PC-3 (cell line): ENCODE measurements around the gene APH1B. TPM values are rescaled to one million over a fixed set of nuclear protein-coding genes. Genes with fewer than 3 reads are reported as not detected.

Experiments
- ATAC-seq: fragments of 200-7000 bp; cut with Tn5 transposase; 2 replicates; pipeline ENCODE4 v1.9.1; 2020; ENCODE audit warnings: mild to moderate bottlenecking, moderate library complexity
- BruUV-seq: library from RNA; stranded (reverse); fragments of 400-500 nt; replicated peaks from 2 replicates; lab custom pipeline; 2021; lab: Mats Ljungman, UMichigan
- CTCF ChIA-PET: fragments of 300-600 bp; sonication (Branson Sonifier 250); formaldehyde crosslinking; loops from one replicate; lab custom pipeline; 2022; ENCODE audit warnings: antibody characterized with exemption; lab: Charles Lee
- POLR2A ChIA-PET: fragments of 300-600 bp; sonication (Branson Sonifier 250); formaldehyde crosslinking; loops from one replicate; lab custom pipeline; 2022; ENCODE audit warnings: antibody characterized with exemption; ENCODE audit not compliant: unreplicated experiment; lab: Charles Lee
- DNase-seq: peaks from one replicate; pipeline ENCODE4 v3.0.0-alpha.2; 2015
- H2AFZ ChIP-seq: fragments of 300-600 bp; sonication (generic); 2 replicates; pipeline ENCODE4 v1.6.0; 2016; ENCODE audit warnings: antibody characterized with exemption, low read length
- H3F3A ChIP-seq: fragments of 300-600 bp; sonication (generic); one replicate; pipeline ENCODE4 v1.6.0; 2017; ENCODE audit warnings: antibody characterized with exemption, low read length, control low read depth, mild to moderate bottlenecking; ENCODE audit not compliant: unreplicated experiment
- H3K27ac ChIP-seq: fragments of 300-600 bp; sonication (generic); 2 replicates; pipeline ENCODE4 v1.5.1; 2016; ENCODE audit warnings: mild to moderate bottlenecking, low read length
- H3K27me3 ChIP-seq: fragments of 300-600 bp; sonication (generic); 2 replicates; pipeline ENCODE4 v1.6.1; 2016; ENCODE audit warnings: low read length, mixed read lengths
- H3K36me3 ChIP-seq: fragments of 300-600 bp; sonication (generic); 2 replicates; pipeline ENCODE4 v1.6.1; 2016; ENCODE audit warnings: low read depth, mixed run types, low read length, mixed read lengths
- H3K4me1 ChIP-seq: fragments of 300-600 bp; sonication (generic); 2 replicates; pipeline ENCODE4 v1.5.1; 2016; ENCODE audit warnings: low read length; ENCODE audit not compliant: insufficient read depth
- H3K4me2 ChIP-seq: fragments of 300-600 bp; sonication (generic); 2 replicates; pipeline ENCODE4 v1.6.0; 2016; ENCODE audit warnings: low read length
- H3K4me3 ChIP-seq: fragments of 300-600 bp; sonication (generic); 2 replicates; pipeline ENCODE4 v1.5.1; 2016; ENCODE audit warnings: mild to moderate bottlenecking, low read length, mixed read lengths
- H3K79me2 ChIP-seq: fragments of 300-600 bp; sonication (generic); 2 replicates; pipeline ENCODE4 v1.6.1; 2017; ENCODE audit warnings: low read length, mixed read lengths
- H3K9ac ChIP-seq: fragments of 300-600 bp; sonication (generic); 2 replicates; pipeline ENCODE4 v1.6.0; 2016; ENCODE audit warnings: mild to moderate bottlenecking, low read length
- H3K9me2 ChIP-seq: fragments of 300-600 bp; sonication (generic); replicated peaks from 2 replicates; pipeline ENCODE4 v1.6.1; 2016; ENCODE audit warnings: mixed run types, low read length, mixed read lengths
- H3K9me3 ChIP-seq: fragments of 300-600 bp; sonication (generic); 2 replicates; pipeline ENCODE4 v1.6.1; 2016; ENCODE audit warnings: low read length, mixed read lengths
- H4K20me1 ChIP-seq: fragments of 300-600 bp; sonication (generic); 2 replicates; pipeline ENCODE4 v1.6.1; 2016; ENCODE audit warnings: low read length, mixed read lengths
- CTCF ChIP-seq: fragments of 300-600 bp; sonication (generic); conservative IDR thresholded peaks from 2 replicates; pipeline ENCODE4 v1.5.1; 2017; ENCODE audit warnings: antibody characterized with exemption, low read depth, mild to moderate bottlenecking, low read length
- EZH2 ChIP-seq: fragments of 300-600 bp; sonication (generic); IDR thresholded peaks from one replicate; pipeline ENCODE4 v1.6.1; 2017; ENCODE audit warnings: antibody characterized with exemption, mild to moderate bottlenecking, low read length; ENCODE audit not compliant: unreplicated experiment
- EZH2phosphoT487 ChIP-seq: fragments of 300-600 bp; sonication (generic); IDR thresholded peaks from 2 replicates; pipeline ENCODE4 v1.6.1; 2018; ENCODE audit warnings: mild to moderate bottlenecking, antibody characterized with exemption, low read length, borderline replicate concordance
- intact Hi-C: fragments of 100-400 bp; cut with micrococcal nuclease; formaldehyde crosslinking; loops from 2 replicates; pipeline ENCODE4 v1.9.0; 2023
- total RNA-seq: library from RNA; depleted of rRNA; stranded (reverse); fragments of >200 nt; gene quantifications from 2 replicates; pipeline ENCODE4 v1.2.3, GENCODE V29; 2014

Gene APH1B
- total RNA-seq, 1 experiment from 2014 or later, result 2.8 TPM

GRCh38 chr15:63321462-63321861 lies 44.1 kb downstream of the APH1B start:
- intact Hi-C loops, result no loop called here
- CTCF ChIA-PET, result no interaction called here
- POLR2A ChIA-PET, result no interaction called here
- no peaks in the 10 kb centered on the region for H3K27me3 ChIP-seq
- no peaks in the 10 kb centered on the region for H3K36me3 ChIP-seq
- no peaks in the 10 kb centered on the region for H3F3A ChIP-seq
- DNase-seq, result no peak
- no peak overlapping the region for H3K27ac ChIP-seq
- H3K9me2 ChIP-seq, result no peaks in the 10 kb centered on the region
- ATAC-seq, result no peak
- no peak overlapping the region for H3K9ac ChIP-seq
- H3K4me3 ChIP-seq, result no peak overlapping the region
- H3K9me3 ChIP-seq, result no peaks in the 10 kb centered on the region
- H3K4me1 ChIP-seq, result no peaks in the 10 kb centered on the region
- no peaks in the 10 kb centered on the region for H4K20me1 ChIP-seq
- BruUV-seq, result no TSS peak
- no peaks in the 10 kb centered on the region for H3K79me2 ChIP-seq
- no peak overlapping the region for H3K4me2 ChIP-seq
- TF ChIP-seq EZH2 (no peak), EZH2phosphoT487 (no peak), CTCF (no peak)
- H2AFZ ChIP-seq, result no peak overlapping the region

GRCh38 chr15:63322541-63322940 lies 45.1 kb downstream of the APH1B start:
- H3K27me3 ChIP-seq, result no peaks in the 10 kb centered on the region
- no peak for DNase-seq
- no peak overlapping the region for H3K4me3 ChIP-seq
- H3K9ac ChIP-seq, result no peak overlapping the region
- H3F3A ChIP-seq, result no peaks in the 10 kb centered on the region
- no peaks in the 10 kb centered on the region for H3K79me2 ChIP-seq
- no peaks in the 10 kb centered on the region for H3K4me1 ChIP-seq
- H3K4me2 ChIP-seq, result no peak overlapping the region
- no TSS peak for BruUV-seq
- H3K27ac ChIP-seq, result no peak overlapping the region
- no peaks in the 10 kb centered on the region for H4K20me1 ChIP-seq
- no peaks in the 10 kb centered on the region for H3K36me3 ChIP-seq
- TF ChIP-seq CTCF, result no peak
- no peak for TF ChIP-seq EZH2phosphoT487
- no peak for TF ChIP-seq EZH2
- no peak for ATAC-seq
- H2AFZ ChIP-seq, result no peak overlapping the region
- no peaks in the 10 kb centered on the region for H3K9me2 ChIP-seq
- no peaks in the 10 kb centered on the region for H3K9me3 ChIP-seq
- ChIA-PET CTCF (no interaction called here), POLR2A (no interaction called here)
- intact Hi-C loops, result no loop called here

- no peaks in the 10 kb centered on the region for H4K20me1 ChIP-seq
- no peak overlapping the region for H3K4me2 ChIP-seq
- ChIA-PET CTCF (no interaction called here), POLR2A (no interaction called here)
- no peaks in the 10 kb centered on the region for H3K4me1 ChIP-seq
- no peak overlapping the region for H3K9ac ChIP-seq
- no peaks in the 10 kb centered on the region for H3K36me3 ChIP-seq
- no peaks in the 10 kb centered on the region for H3K9me2 ChIP-seq
- BruUV-seq, result no TSS peak
- no peaks in the 10 kb centered on the region for H3K27me3 ChIP-seq
- ATAC-seq, result no peak
- no peak for DNase-seq
- no peak overlapping the region for H2AFZ ChIP-seq
- no peaks in the 10 kb centered on the region for H3F3A ChIP-seq
- no peak overlapping the region for H3K27ac ChIP-seq
- no peaks in the 10 kb centered on the region for H3K79me2 ChIP-seq
- TF ChIP-seq CTCF (no peak), EZH2 (no peak), EZH2phosphoT487 (no peak)
- H3K9me3 ChIP-seq, result no peaks in the 10 kb centered on the region
- intact Hi-C loops, result no loop called here
- H3K4me3 ChIP-seq, result no peak overlapping the region
These were observed 46.6 kb downstream of the APH1B start for GRCh38 chr15:63323798-63324563.
